ENCODE results near the gene VAV2. TPM values are rescaled to one million over a fixed set of nuclear protein-coding genes. Genes with fewer than 3 reads are reported as not detected.

VAV2 gene
- total and polyA plus RNA-seq, 11 donors = 3.3 to 9.9 (median 5.3) TPM

DNA sequence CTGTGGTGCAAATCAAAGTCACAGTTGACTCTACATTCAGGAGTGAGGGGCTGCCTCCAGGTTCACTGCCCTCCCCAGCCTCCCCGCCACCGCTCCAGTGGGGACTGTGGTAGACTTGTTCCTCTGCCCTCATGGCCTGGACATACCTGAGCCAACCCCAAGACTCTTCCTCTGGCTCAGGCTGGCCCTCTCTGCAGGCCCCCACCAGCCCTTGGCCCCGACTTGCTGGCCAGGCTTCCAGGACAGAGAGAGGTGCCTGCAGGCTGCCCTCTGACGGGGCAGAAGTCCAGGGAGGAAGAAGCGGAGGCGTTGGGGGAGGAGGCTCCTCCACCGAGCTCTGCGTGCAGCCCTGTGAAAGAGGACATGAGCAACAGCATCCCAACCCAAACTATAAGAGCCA lies 251.2 kb downstream of the VAV2 start:
- H3K27me3 ChIP-seq = no peaks in the 10 kb centered on the region
- no peak for TF ChIP-seq POLR2A (IDR thresholded peaks at IDR 0.05)
- TF ChIP-seq CTCF (IDR thresholded peaks at IDR 0.05) = no peak
- WGBS, 4 donors = 77 to 86% (median 82%) methylated on average over 6 to 8 of the region's 8 CpGs

DNA sequence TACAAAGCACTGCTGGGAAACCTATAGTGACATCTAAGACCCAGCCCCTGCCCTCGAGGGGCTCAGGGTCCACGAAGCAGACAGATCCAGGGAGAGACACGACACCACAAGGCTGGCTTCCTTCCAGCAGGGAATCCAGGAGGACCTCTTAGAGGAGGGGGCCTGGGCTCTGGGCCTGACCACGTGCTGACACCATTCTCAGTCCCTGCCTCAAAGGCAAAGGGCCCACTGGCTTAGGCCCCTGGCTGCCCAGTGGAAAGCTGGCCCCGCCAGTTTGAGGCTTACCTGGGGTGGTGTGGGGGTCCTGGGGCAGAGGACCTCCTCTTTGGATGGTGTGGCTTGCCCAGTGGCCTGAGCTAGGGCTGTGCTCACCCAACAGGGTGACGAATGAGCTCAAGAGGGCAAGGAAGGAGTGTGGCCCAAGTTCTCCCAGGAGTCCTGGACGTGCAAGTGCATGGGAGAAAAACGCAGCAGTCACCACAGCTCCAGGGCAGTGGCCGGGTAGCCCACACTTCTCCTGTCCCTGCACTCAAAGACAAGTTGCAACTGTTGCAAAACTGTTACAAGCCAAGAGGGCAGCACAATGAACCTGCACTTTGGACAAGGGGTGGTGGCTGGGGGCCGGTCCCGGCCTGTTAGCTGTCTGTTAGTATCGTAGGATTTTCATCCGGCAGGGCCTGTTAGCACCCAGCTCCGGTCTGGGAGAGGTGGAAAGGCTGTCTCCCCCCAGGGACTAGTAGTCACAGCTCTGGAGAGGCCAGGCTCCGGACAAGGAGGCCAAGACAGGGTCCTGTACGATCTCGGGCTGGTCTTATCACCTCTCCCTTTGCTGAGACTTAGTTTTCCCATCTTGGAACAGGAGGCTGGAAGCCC lies 252.5 kb downstream of the VAV2 start:
- H3K36me3 ChIP-seq = no peaks in the 10 kb centered on the region
- H3K27ac ChIP-seq = no peak overlapping the region
- peaks cover 0 to 19% (median 5%) of the 10 kb centered on the region in 12 donors for H3K4me1 ChIP-seq
- intact Hi-C loops (cut with DNase I) = no loop called here
- peaks cover 0 to 6% (median 0%) of the 10 kb centered on the region in 9 donors for H3K27me3 ChIP-seq
- 81 to 88% (median 82%) methylated on average over 12 to 17 of the region's 17 CpGs for WGBS, 4 donors
- TF ChIP-seq CTCF (IDR thresholded peaks at IDR 0.05) (no peak), POLR2A (IDR thresholded peaks at IDR 0.05) (no peak)
- no peak overlapping the region for H3K4me3 ChIP-seq
- no peak for DNase-seq
- H3K9me3 ChIP-seq = no peaks in the 10 kb centered on the region
- no peak for ATAC-seq

More for the DNA sequence above, 251.2 kb downstream of the VAV2 start:
- H3K4me1 ChIP-seq = peaks cover 0 to 19% (median 5%) of the 10 kb centered on the region in 12 donors
- H3K9me3 ChIP-seq = no peaks in the 10 kb centered on the region
- H3K27ac ChIP-seq = no peak overlapping the region
- DNase-seq (no peak), ATAC-seq (no peak)
- H3K36me3 ChIP-seq = no peaks in the 10 kb centered on the region
- intact Hi-C loops (cut with DNase I) = no loop called here
- H3K4me3 ChIP-seq = no peak overlapping the region

DNA sequence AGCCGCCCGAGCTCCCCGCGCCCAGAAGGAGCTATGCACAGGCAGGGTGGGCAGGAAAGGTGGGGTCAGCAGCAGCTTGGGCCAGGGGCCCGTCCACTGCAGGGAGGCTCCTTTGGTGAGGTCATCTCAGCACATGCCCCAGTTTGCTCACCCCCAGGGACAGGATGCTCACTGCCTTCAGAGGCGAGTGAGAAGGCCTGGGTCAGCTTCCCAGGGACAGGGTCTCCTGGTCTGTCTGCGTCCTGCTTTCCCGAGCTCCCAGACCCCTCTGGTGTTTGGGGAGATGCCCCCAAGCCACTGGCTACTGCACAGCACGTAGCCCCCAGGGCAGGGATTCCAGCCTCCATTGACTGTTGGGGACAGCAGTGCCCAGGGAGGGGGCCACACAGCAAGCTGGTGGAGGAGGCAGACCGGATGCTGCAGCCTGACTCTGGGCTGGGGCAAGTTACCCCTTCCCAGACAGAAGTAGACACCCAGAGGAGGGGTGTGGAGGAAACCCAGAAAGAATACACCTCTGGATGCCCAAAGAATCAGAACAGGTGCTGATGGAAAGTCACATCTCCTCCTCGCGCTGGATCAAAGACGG lies 253.4 kb downstream of the VAV2 start:
- Histone ChIP-seq H3K36me3 (no peaks in the 10 kb centered on the region), H3K27me3 (peaks cover 0 to 7% (median 0%) of the 10 kb centered on the region in 9 donors), H3K4me1 (peaks cover 0 to 19% (median 5%) of the 10 kb centered on the region in 12 donors), H3K27ac (no peak overlapping the region), H3K4me3 (peak overlapping the region in 8 of 12 donors; percentile 22 to 63 (median 54)), H3K9me3 (no peaks in the 10 kb centered on the region)
- intact Hi-C loops (cut with DNase I) = no loop called here
- ATAC-seq = peak in 1 of 4 donors; percentile 18
- TF ChIP-seq POLR2A (IDR thresholded peaks at IDR 0.05) (no peak), CTCF (IDR thresholded peaks at IDR 0.05) (no peak)
- DNase-seq = no peak
- 70 to 81% (median 76%) methylated on average over 7 to 13 of the region's 13 CpGs for WGBS, 4 donors

All from heart left ventricle (tissue), 16 donors.